HCEC 1CT (cell line): ENCODE results near the gene DCDC1.

Experiments
- DNase-seq: peaks from one replicate; pipeline ENCODE4 v3.0.0-alpha.2; 2017

Gene DCDC1

GRCh38 chr11:31369348-31370329, at the start of gene DCDC1, which contains the start of gene DNAJC24:
Gene DCDC1 (minus strand): TSS chr11:31369739. CDS start chr11:31328280, 41,459 bp downstream.
Gene DNAJC24 (plus strand): TSS chr11:31369860. CDS start chr11:31370749, 889 bp downstream.
- peak; percentile 87 for DNase-seq

GRCh38 chr11:31419138-31419537, 49.6 kb upstream of the DCDC1 start:
- DNase-seq: no peak

GRCh38 chr11:31417816-31418215, 48.3 kb upstream of the DCDC1 start:
- DNase-seq: no peak

- no peak for DNase-seq
Observed at GRCh38 chr11:31417357-31417756, 47.8 kb upstream of the DCDC1 start.

GRCh38 chr11:31415435-31415834, 45.9 kb upstream of the DCDC1 start:
- no peak for DNase-seq

GRCh38 chr11:31414338-31414737, 44.8 kb upstream of the DCDC1 start:
- DNase-seq: no peak

- peak; percentile 70 for DNase-seq
Observed at GRCh38 chr11:31412946-31413345, 43.4 kb upstream of the DCDC1 start.

- no peak for DNase-seq
Observed at GRCh38 chr11:31408201-31408600, 38.7 kb upstream of the DCDC1 start.

- DNase-seq: no peak
Observed at GRCh38 chr11:31404614-31405013, 35.1 kb upstream of the DCDC1 start.

- peak; percentile 24 for DNase-seq
Observed at GRCh38 chr11:31397239-31397834, 27.8 kb upstream of the DCDC1 start.

GRCh38 chr11:31387379-31387778, 17.8 kb upstream of the DCDC1 start:
- no peak for DNase-seq

- DNase-seq: no peak
Observed at GRCh38 chr11:31383116-31383515, 13.6 kb upstream of the DCDC1 start.

GRCh38 chr11:31375879-31376278, 6.3 kb upstream of the DCDC1 start:
- no peak for DNase-seq

- no peak for DNase-seq
Observed at GRCh38 chr11:31366795-31367194, 2.7 kb downstream of the DCDC1 start.

- no peak for DNase-seq
Observed at GRCh38 chr11:31361743-31362142, 7.8 kb downstream of the DCDC1 start.

GRCh38 chr11:31355817-31356216, 13.7 kb downstream of the DCDC1 start:
- DNase-seq: no peak

- no peak for DNase-seq
Observed at GRCh38 chr11:31355131-31355530, 14.4 kb downstream of the DCDC1 start.

GRCh38 chr11:31351168-31351567, 18.4 kb downstream of the DCDC1 start:
- no peak for DNase-seq

- DNase-seq: peak; percentile 37
Observed at GRCh38 chr11:31340903-31341572, 28.5 kb downstream of the DCDC1 start.

- no peak for DNase-seq
Observed at GRCh38 chr11:31337806-31338205, 31.7 kb downstream of the DCDC1 start.

- no peak for DNase-seq
Observed at GRCh38 chr11:31328697-31329096, 40.8 kb downstream of the DCDC1 start.

GRCh38 chr11:31327417-31327816, 42.1 kb downstream of the DCDC1 start:
- DNase-seq: no peak

GRCh38 chr11:31326470-31327148, 42.9 kb downstream of the DCDC1 start:
- no peak for DNase-seq
